Heart left ventricle (tissue), 16 donors: ENCODE results near the gene DNM1. TPM values are rescaled to one million over a fixed set of nuclear protein-coding genes. Genes with fewer than 3 reads are reported as not detected.

Source experiments
- ATAC-seq, 4 donors: fragments of 200-7000 bp; cut with Tn5 transposase; one replicate each; pipeline ENCODE4 v1.9.1; 2020 to 2022; ENCODE audit warnings: moderate library complexity in 4 of 4, mild to moderate bottlenecking in 3 of 4, moderate number of reproducible peaks in 1 of 4
- DNase-seq, 5 donors: peaks; one replicate each; pipeline ENCODE4 v3.0.0-alpha.2; 2020
- H3K27ac ChIP-seq, 12 donors: fragments of 200-600 bp; sonication (generic) in 4 of 12; one replicate each; pipeline versions ENCODE4 v1.5.0 to v1.8.0; 2016 to 2022; ENCODE audit warnings: mild to moderate bottlenecking in 2 of 12
- H3K27me3 ChIP-seq, 9 donors: fragments of 200-600 bp; sonication (generic) in 2 of 9; one replicate each; pipeline versions ENCODE4 v1.5.1 to v1.8.0; 2016 to 2022; ENCODE audit warnings: mild to moderate bottlenecking in 3 of 9
- H3K36me3 ChIP-seq, 9 donors: fragments of 200-600 bp; sonication (generic) in 2 of 9; one replicate each; pipeline versions ENCODE4 v1.5.0 to v1.8.0; 2018 to 2022; ENCODE audit warnings: mild to moderate bottlenecking in 2 of 9
- H3K4me1 ChIP-seq, 12 donors: fragments of 200-600 bp; sonication (generic) in 4 of 12; one replicate each; pipeline versions ENCODE4 v1.5.0 to v1.8.0; 2016 to 2022; ENCODE audit warnings: mild to moderate bottlenecking in 3 of 12
- H3K4me3 ChIP-seq, 12 donors: fragments of 200-600 bp; sonication (generic) in 4 of 12; one replicate each; pipeline versions ENCODE4 v1.5.0 to v1.8.0; 2017 to 2022; ENCODE audit warnings: mild to moderate bottlenecking in 9 of 12, moderate library complexity in 4 of 12
- H3K9me3 ChIP-seq, 12 donors: fragments of 200-600 bp; sonication (generic) in 4 of 12; one replicate each; pipeline versions ENCODE4 v1.5.0 to v1.8.0; 2016 to 2022; ENCODE audit warnings: mild to moderate bottlenecking in 1 of 12
- POLR2A ChIP-seq, 2 donors: fragments of 450-650 bp; IDR thresholded peaks; one replicate each; pipeline ENCODE4 v1.6.1; 2017; ENCODE audit warnings: antibody characterized with exemption in 2 of 2, mild to moderate bottlenecking in 2 of 2, moderate library complexity in 2 of 2
- WGBS, 4 donors: extraction: QIAGEN DNeasy Blood & Tissue Kit in 2 of 4; methylation state at CpG; one replicate each; pipeline versions ENCODE4 v1.1.5 to v1.1.7; 2013 to 2018; 5-methylcytosine and 5-hydroxymethylcytosine counted together
- intact Hi-C, 10 donors: fragments of 100-400 bp; cut with DNase I; formaldehyde crosslinking; loops; one replicate each; pipeline versions ENCODE4 v1.11.1 to v1.14.2; 2022
- polyA plus RNA-seq, 2 donors: library from polyadenylated mRNA; stranded (reverse); fragments of 200-250 nt; gene quantifications; one replicate each; pipeline ENCODE4 v1.2.3, GENCODE V29; 2013
- total RNA-seq, 9 donors: library from RNA; depleted of rRNA in 2 of 9; stranded (reverse); fragments of >200 nt in 2 of 9; fragmentation: NEBNext Ultra II Directional in 3 of 9; extraction: Animal tissue kit (Norgen Biotek cat#: 25700) in 3 of 9; gene quantifications; one replicate each; pipeline versions ENCODE4 v1.1.0 to v1.2.4, GENCODE V29; 2016 to 2023
- TF ChIP-seq, protein P1 (sequence below), 12 donors: fragments of 200-600 bp; sonication (generic) in 4 of 12; IDR thresholded peaks; one replicate each; pipeline versions ENCODE4 v1.5.0 to v1.8.0; 2018 to 2022; ENCODE audit warnings: antibody characterized with exemption in 12 of 12, mild to moderate bottlenecking in 5 of 12
- donor health status: ischemic (EF 13 %, LVEDD 7.1; RV severe dilation, severe dysfunction).
- donor health status: healthy with polysubstance abuse.
- donor health status: DM: no; HTN: yes; CAD: no.
- donor health status: DM: no; HTN: no; CAD: no.
- donor health status: ischemic (EF 25% LVEDD 6.9; RV normal size, moderate dysfunction).
- donor health status: ischemic (EF 25% LVEDD 5.7; RV mildly dilated, moderate dysfunction).
- donor health status: healthy.
- donor health status: DM: yes; HTN: yes; CAD: no.
- donor health status: ischemic (EF 35%, LVEDD 5.7; RV mildly dilated, moderate dysfunction).
- donor health status: nonischemic (EF 11% LVEDD 7.7; RV severe dilation, severe dysfunction).
- donor health status: DM: yes; HTN: yes; CAD: no.
- donor health status: PGD.
- donor health status: ischemic (EF 29% LVEDD 5.4; RV normal size, mild dysfunction).
- donor health status: nonischemic (EF 23%, LVEDD 6.1; RV moderate dilation, normal function).

Gene DNM1
- total and polyA plus RNA-seq, 11 donors, result 1.6 to 17.2 (median 3.6) TPM

DNA sequence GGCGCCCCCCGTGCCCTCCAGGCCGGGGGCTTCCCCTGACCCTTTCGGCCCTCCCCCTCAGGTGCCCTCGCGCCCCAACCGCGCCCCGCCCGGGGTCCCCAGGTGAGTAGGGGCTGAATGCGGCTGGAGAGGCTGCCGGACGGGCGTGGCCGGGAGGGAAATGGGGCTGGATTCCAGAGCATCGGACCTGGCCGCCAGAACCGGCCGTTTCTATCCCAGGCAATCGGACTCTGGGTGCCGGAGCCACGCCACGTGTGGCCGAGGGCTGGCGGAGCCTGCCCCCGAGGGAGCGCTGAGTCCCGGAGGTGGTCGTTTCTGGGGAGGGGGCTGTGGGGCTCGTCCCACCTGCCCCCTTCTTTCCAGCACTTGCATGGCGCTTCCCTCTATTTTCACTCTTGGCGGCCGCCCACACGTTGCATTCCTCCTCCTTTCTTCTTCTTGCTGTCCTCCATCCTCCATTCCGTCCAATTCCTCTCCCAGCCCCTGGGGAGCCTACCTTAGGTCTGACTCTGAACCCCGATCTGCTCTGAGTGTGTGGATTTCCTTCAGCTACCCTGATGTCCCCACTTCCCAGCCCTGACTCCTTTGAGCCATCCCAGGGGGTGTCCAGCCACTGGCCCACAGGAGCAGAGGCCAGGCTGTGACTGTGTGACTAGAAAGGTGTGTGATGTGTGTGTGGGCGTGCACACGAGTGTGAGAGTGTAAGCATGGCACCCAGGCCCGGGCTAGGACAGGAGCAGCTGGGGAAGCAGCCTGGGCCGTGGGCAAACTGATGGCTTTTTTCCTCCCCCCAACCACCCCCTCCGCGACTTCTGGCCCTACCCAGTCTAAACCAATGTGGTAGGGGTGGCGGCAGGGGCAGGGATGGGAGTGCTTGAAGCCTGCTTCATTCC, 47.9 kb downstream of the DNM1 start:
- Histone ChIP-seq H3K27ac (no peak overlapping the region), H3K36me3 (peaks cover 0 to 8% (median 4%) of the 10 kb centered on the region in 9 donors), H3K27me3 (peaks cover 0 to 10% (median 0%) of the 10 kb centered on the region in 9 donors), H3K9me3 (no peaks in the 10 kb centered on the region), H3K4me1 (peaks cover 3 to 23% (median 13%) of the 10 kb centered on the region in 12 donors), H3K4me3 (peak overlapping the region in 9 of 12 donors; percentile 8 to 54 (median 32))
- ATAC-seq (no peak), DNase-seq (no peak)
- WGBS, 4 donors, result 24 to 47% (median 36%) methylated on average over 19 to 43 of the region's 43 CpGs
- TF ChIP-seq, protein P1, sequence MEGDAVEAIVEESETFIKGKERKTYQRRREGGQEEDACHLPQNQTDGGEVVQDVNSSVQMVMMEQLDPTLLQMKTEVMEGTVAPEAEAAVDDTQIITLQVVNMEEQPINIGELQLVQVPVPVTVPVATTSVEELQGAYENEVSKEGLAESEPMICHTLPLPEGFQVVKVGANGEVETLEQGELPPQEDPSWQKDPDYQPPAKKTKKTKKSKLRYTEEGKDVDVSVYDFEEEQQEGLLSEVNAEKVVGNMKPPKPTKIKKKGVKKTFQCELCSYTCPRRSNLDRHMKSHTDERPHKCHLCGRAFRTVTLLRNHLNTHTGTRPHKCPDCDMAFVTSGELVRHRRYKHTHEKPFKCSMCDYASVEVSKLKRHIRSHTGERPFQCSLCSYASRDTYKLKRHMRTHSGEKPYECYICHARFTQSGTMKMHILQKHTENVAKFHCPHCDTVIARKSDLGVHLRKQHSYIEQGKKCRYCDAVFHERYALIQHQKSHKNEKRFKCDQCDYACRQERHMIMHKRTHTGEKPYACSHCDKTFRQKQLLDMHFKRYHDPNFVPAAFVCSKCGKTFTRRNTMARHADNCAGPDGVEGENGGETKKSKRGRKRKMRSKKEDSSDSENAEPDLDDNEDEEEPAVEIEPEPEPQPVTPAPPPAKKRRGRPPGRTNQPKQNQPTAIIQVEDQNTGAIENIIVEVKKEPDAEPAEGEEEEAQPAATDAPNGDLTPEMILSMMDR (IDR thresholded peaks at IDR 0.05), result no peak
- no peak for TF ChIP-seq POLR2A (IDR thresholded peaks at IDR 0.05)
- intact Hi-C loops, result loop anchor here in 1 of 10 donors (10.0 kb wide), 1 partner anchor 46 kb away; the partner anchor contains the start of gene DNM1

DNA sequence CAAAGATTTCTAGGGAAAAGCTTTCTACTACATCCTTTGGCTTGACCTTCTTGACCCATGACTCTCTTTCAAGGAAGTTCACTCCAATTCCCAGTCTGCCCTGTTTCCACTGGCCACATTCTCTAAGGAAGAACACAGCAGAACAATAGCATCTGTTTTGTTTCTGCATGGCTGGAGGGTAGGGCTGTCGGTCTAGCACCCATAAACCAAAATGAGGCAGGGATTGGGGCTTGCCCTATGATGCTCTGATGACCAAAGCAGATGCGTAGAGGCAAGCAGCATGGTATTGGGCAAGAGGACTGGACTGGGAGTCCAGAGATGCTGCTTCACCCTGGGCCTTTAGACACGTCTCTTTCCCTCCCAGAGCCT, 48.5 kb downstream of the DNM1 start:
- TF ChIP-seq, protein P1 (IDR thresholded peaks at IDR 0.05), result no peak
- TF ChIP-seq POLR2A (IDR thresholded peaks at IDR 0.05), result no peak
- Histone ChIP-seq H3K4me1 (peaks cover 0 to 20% (median 9%) of the 10 kb centered on the region in 12 donors), H3K4me3 (no peak overlapping the region), H3K9me3 (no peaks in the 10 kb centered on the region), H3K27me3 (peaks cover 0 to 10% (median 0%) of the 10 kb centered on the region in 9 donors), H3K27ac (no peak overlapping the region), H3K36me3 (peaks cover 0 to 15% (median 7%) of the 10 kb centered on the region in 9 donors)
- intact Hi-C loops, result loop anchor here in 1 of 10 donors (10.0 kb wide), 1 partner anchor 47 kb away; the partner anchor contains the start of gene DNM1
- DNase-seq (no peak), ATAC-seq (no peak)
- WGBS, 4 donors, result 66 to 88% (median 75%) methylated on average over 3 of the region's 3 CpGs

DNA sequence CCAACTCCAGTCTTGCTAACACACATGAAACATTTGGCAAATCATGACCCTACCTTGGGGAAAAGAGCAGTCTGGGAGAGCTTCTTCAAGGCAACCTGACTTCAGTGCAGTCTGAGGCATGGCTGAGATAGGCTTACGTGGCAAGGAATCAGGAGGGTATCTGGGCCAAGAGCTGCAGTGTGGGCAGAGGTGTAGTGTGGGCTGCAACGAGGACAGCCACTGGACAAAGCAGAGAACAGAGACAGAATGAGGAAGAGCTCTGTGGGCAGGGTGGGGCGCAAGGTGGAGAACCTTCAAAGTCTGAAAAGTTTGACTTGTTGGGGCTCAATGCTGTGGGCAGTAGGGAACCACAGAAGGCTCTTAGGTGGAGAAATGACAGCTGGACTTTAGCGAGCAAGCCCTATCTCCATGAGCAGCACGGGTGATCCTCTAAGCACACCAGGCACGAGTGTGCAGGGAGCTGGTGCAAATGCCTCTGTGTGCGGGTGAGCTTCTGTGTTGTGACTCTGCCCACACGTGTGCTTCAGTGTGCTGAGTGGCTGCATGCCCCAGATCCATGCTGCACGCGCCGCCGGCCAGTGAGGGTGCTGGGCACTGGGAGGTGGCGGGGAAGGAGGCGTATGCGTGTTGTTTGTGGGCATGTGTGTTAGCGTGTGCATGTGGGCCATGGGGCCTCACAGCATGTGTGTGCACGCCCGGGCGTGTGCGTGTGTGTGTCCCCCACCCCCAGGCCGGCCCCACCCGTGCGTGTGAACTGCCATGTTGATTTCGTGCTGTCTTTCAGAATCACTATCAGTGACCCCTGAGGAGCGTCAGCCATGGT, 49.3 kb downstream of the DNM1 start:
- H3K36me3 ChIP-seq, result peaks cover 0 to 23% (median 15%) of the 10 kb centered on the region in 9 donors
- WGBS, 4 donors, result 90 to 95% (median 93%) methylated on average over 19 to 25 of the region's 25 CpGs
- H3K27ac ChIP-seq, result no peak overlapping the region
- peaks cover 0 to 10% (median 0%) of the 10 kb centered on the region in 9 donors for H3K27me3 ChIP-seq
- H3K4me3 ChIP-seq, result no peak overlapping the region
- no peak for ATAC-seq
- no peaks in the 10 kb centered on the region for H3K9me3 ChIP-seq
- peaks cover 0 to 20% (median 9%) of the 10 kb centered on the region in 12 donors for H3K4me1 ChIP-seq
- intact Hi-C loops, result loop anchor here in 1 of 10 donors (10.0 kb wide), 1 partner anchor 48 kb away; the partner anchor contains the start of gene DNM1
- DNase-seq, result no peak
- TF ChIP-seq POLR2A (IDR thresholded peaks at IDR 0.05), result no peak
- TF ChIP-seq, protein P1 (IDR thresholded peaks at IDR 0.05), result no peak
